HFF-Myc (cell line): ENCODE data around the gene POU3F3.

Experiments
- DNase-seq: peaks from one replicate; pipeline ENCODE4 v3.0.0-alpha.2; 2011; ENCODE audit warnings: low read depth; ENCODE audit errors: extremely low read depth
- H3K4me3 ChIP-seq: replicated peaks from 2 replicates; pipeline ENCODE4 v1.5.1; 2011; ENCODE audit warnings: low read depth, mild to moderate bottlenecking, control low read depth, low read length
- TF ChIP-seq, protein P1 (sequence below): IDR thresholded peaks from 2 replicates; pipeline ENCODE4 v1.5.1; 2012; ENCODE audit warnings: mild to moderate bottlenecking, low read depth, low read length, control low read depth; ENCODE audit errors: missing control alignments

POU3F3 gene

DNA sequence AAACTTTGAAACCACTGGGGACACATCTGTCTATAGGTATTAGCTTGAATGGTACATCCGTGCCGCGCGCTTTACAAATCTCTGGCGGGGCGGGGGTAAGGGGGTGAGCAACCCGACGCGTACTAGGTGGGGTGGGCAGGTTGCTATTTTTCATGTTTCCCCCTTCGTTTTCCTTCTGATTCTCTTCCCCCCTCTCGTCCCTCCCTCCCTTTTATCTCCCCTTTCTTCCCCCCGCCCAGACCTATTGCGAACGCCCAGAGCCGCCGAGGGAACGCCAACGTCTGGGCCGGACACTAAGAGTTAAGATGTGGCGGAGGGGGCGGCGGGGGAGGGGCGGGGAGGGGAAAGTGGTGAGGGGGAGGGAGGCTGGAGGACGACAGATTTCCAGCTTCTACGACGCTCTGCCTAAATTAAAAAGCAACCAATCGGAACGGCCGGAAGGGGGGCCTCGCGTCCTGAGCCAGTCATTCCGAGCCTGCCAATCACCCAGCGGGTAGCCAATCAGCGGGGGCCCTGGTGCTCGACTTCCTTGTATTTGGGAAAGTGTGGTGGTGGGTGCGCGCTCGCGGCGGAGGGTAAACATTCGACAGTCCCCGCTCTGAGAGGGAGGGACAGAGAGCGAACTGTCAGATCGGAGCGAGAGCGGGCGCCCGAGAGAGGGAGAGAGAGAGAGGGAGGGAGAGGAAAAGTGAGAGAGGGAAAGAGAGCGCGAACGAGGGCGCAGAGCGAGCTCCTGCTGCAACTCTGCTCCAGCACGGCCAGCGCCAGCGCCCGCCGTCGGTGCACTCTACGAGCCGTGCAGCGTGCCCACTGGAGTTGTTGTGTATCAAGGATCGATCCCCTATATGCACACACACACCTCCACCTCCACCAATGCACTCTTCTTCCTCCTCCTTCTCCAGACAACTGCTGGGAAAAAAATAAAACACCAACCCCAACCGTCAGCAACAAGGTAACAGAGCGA lies at the start of gene POU3F3:
POU3F3 (plus strand) TSS at position 582 of the 964 bp plus-strand sequence. CDS start 1,396 bp downstream, outside the sequence.
- no peak for DNase-seq
- TF ChIP-seq, protein P1, sequence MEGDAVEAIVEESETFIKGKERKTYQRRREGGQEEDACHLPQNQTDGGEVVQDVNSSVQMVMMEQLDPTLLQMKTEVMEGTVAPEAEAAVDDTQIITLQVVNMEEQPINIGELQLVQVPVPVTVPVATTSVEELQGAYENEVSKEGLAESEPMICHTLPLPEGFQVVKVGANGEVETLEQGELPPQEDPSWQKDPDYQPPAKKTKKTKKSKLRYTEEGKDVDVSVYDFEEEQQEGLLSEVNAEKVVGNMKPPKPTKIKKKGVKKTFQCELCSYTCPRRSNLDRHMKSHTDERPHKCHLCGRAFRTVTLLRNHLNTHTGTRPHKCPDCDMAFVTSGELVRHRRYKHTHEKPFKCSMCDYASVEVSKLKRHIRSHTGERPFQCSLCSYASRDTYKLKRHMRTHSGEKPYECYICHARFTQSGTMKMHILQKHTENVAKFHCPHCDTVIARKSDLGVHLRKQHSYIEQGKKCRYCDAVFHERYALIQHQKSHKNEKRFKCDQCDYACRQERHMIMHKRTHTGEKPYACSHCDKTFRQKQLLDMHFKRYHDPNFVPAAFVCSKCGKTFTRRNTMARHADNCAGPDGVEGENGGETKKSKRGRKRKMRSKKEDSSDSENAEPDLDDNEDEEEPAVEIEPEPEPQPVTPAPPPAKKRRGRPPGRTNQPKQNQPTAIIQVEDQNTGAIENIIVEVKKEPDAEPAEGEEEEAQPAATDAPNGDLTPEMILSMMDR, result no peak
- H3K4me3 ChIP-seq, result no peak within 1 kb of the TSS

DNA sequence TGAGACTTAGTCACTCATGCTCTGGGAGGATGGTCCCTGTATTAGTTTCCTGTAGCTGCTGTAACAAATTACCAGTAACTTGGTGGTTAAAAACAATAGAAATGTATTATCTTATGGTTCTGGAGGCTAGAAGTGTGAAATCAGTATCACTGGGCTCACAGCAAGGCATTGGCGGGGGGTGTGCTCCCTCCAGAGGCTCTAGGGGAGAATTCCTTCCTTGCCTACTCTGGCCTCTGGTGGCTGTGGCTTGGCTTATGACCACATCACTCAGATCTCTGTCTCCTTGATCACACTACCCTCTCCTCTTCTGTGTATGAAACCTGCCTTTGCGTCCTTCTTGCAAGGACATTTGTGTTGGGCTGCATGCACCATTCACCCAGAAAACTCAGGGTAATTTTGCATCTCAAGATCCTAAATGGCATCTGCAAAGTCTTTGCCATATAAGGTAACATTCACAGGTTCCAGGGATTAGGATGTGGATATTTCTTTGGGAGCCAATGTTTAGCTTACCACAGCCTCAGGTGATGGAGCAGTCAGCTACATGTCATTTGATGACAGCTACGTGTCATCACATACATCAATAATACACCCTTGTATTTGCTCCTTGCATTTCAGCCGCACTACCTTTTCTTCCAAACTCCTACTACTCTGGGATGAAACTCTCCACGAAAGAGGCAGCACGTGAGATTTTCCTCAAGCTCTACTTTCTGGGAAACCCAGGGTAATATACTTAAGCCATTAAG lies 49.6 kb upstream of the POU3F3 start:
- DNase-seq, result no peak
- TF ChIP-seq, protein P1, result no peak
- H3K4me3 ChIP-seq, result no peak overlapping the region

DNA sequence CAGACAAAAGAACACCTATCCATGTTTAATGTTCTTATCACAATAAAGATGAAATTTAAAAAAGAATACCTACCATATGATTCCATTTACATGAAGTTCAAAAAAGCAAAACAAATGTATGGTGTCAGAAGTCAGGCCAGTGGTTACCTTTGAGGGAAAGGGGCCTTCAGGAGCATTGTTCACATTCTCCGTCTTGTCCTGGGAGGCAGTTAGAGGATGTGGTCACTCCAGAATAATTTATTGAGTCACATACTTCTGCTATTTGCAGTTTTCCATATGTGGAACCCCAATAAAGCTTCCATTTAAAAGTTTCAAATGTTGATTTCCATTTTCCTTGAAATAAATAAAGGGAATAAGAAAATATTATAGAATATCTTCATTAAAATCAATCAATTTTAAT lies 41.6 kb upstream of the POU3F3 start:
- no peak for DNase-seq
- TF ChIP-seq, protein P1, result no peak
- no peak overlapping the region for H3K4me3 ChIP-seq

DNA sequence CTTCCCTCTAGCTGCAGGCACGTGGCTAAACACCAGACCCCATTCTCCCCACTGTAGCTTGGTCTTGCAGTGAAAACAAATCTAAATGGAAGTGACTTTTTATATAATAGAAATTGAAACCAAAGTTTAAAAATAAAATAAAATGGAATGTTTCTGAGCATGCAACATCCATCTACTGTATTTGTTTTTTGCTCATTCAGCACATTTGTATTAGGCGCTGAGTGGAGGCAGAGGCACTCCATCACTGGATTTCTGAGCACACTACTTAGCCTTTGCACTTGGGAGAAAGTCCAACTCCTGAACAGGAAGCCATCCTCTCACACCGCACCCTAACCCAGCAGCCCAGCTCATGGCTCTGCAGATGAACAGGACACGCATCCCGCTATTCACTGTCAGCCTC lies 37.8 kb upstream of the POU3F3 start:
- H3K4me3 ChIP-seq, result no peak overlapping the region
- TF ChIP-seq, protein P1, result no peak
- DNase-seq, result no peak

DNA sequence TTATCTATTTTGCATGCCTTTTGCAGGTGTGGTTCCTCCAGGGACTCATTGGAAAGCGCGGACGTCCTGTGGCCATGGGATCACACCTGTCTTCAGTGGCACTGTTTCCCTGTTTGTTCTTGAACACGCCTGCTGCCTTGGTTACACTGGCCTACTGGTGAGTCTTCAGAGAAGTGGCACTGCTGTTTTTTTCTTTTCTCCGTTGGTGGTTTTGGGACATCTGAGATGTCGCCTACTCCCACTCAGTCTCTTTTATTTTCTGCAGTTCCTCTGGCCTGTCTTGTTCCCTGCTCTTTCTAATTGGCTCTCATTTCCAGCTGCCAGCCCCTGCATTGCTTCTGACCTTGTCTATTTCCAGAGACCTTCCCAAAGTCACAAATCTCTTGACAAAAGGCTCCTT lies 35.7 kb upstream of the POU3F3 start:
- TF ChIP-seq, protein P1, result no peak
- no peak for DNase-seq
- no peak overlapping the region for H3K4me3 ChIP-seq

DNA sequence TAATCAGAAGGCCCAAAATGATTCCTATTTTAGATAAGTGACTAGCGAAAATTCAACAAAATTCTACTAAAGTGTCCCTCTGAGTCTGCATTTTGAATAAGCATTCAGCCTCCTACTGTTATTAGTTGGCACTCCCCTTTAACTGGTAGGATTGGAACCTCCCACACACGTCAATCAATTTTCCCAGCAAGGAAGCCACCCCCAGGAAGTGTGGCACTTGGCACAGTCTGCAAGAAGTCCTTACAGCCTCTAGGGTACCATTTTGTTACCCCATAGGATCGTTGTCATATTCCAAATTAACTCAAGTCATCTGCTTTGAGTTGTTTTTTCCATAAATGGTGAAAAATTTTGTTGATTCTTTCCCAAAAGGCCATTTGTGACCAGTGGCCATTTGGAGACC lies 33.8 kb upstream of the POU3F3 start:
- TF ChIP-seq, protein P1, result no peak
- no peak overlapping the region for H3K4me3 ChIP-seq
- no peak for DNase-seq
